Activated CD8-positive, alpha-beta T cell treated with anti-CD3 and anti-CD28 coated beads for 36 hours (primary cell): ENCODE results near the gene SLC25A29. TPM values are rescaled to one million over a fixed set of nuclear protein-coding genes. Genes with fewer than 3 reads are reported as not detected.

Experiments used
- ATAC-seq: fragments of 200-7000 bp; cut with Tn5 transposase; one replicate; pipeline ENCODE4 v1.10.0; 2021; ENCODE audit warnings: mild to moderate bottlenecking, moderate library complexity
- CTCF ChIA-PET: fragments of 350-600 bp; sonication (Branson Sonifier 250); formaldehyde crosslinking; loops from one replicate; lab custom pipeline; 2021; ENCODE audit warnings: antibody characterized with exemption; lab: Charles Lee
- POLR2A ChIA-PET: fragments of 350-600 bp; sonication (Branson Sonifier 250); formaldehyde crosslinking; loops from one replicate; lab custom pipeline; 2021; ENCODE audit warnings: antibody characterized with exemption; lab: Charles Lee
- DNase-seq: peaks from one replicate; pipeline ENCODE4 v3.0.0-alpha.2; 2020
- H3K27ac Mint-ChIP-seq: one replicate; pipeline ENCODE4 v1.8.0; 2021; ENCODE audit warnings: mild to moderate bottlenecking, mixed read lengths
- H3K27me3 Mint-ChIP-seq: one replicate; pipeline ENCODE4 v1.8.0; 2021; ENCODE audit warnings: mixed read lengths
- H3K36me3 Mint-ChIP-seq: one replicate; pipeline ENCODE4 v1.8.0; 2021; ENCODE audit warnings: low read depth, mixed read lengths
- H3K4me1 Mint-ChIP-seq: one replicate; pipeline ENCODE4 v1.8.0; 2021; ENCODE audit warnings: low read depth, mixed read lengths
- H3K4me3 Mint-ChIP-seq: one replicate; pipeline ENCODE4 v1.8.0; 2021; ENCODE audit warnings: mild to moderate bottlenecking, moderate library complexity, mixed read lengths
- H3K9me3 Mint-ChIP-seq: one replicate; pipeline ENCODE4 v1.8.0; 2021; ENCODE audit warnings: mixed read lengths
- CTCF ChIP-seq: fragments of 200-600 bp; IDR thresholded peaks from one replicate; pipeline ENCODE4 v1.8.0; 2022; ENCODE audit warnings: antibody characterized with exemption, mild to moderate bottlenecking
- intact Hi-C: fragments of 100-400 bp; cut with micrococcal nuclease; formaldehyde crosslinking; loops from one replicate; pipeline ENCODE4 v1.10.0; 2022
- total RNA-seq, 2 experiments: library from RNA; stranded (reverse); gene quantifications; one replicate each; pipeline ENCODE4 v1.2.3, GENCODE V29; 2021

Gene SLC25A29
- total RNA-seq, 2 experiments from 2014 or later = 23.6 to 24.7 TPM

GRCh38 chr14:100320157-100320856, 14.1 kb upstream of the SLC25A29 start:
- Mint-ChIP-seq H3K9me3 (no peaks in the 10 kb centered on the region), H3K36me3 (no peaks in the 10 kb centered on the region), H3K27ac (no peak overlapping the region), H3K4me3 (no peak overlapping the region), H3K27me3 (no peaks in the 10 kb centered on the region), H3K4me1 (peaks cover 6% of the 10 kb centered on the region)
- DNase-seq = no peak
- ATAC-seq = no peak
- CTCF ChIA-PET = no interaction called here
- intact Hi-C loops = no loop called here
- no peak for TF ChIP-seq CTCF
- POLR2A ChIA-PET = interaction anchor here (1.5 kb wide), 1 partner anchor 10 kb away, joined by 6 read pairs; no protein-coding TSS in a partner anchor

GRCh38 chr14:100317912-100318808, 11.9 kb upstream of the SLC25A29 start:
- ChIA-PET POLR2A (no interaction called here), CTCF (interaction anchor here (0.8 to 1.7 kb wide), 6 partner anchors 9 to 65 kb away, joined by 3 to 6 read pairs (median 4); no protein-coding TSS in a partner anchor)
- Mint-ChIP-seq H3K4me3 (peak overlapping the region; percentile 52), H3K9me3 (no peaks in the 10 kb centered on the region), H3K36me3 (no peaks in the 10 kb centered on the region), H3K27ac (no peak overlapping the region), H3K4me1 (peaks cover 6% of the 10 kb centered on the region), H3K27me3 (no peaks in the 10 kb centered on the region)
- intact Hi-C loops = no loop called here
- TF ChIP-seq CTCF = peak; percentile 95
- ATAC-seq (peak; percentile 96), DNase-seq (peak; percentile 84)

GRCh38 chr14:100317389-100317788, 11.1 kb upstream of the SLC25A29 start:
- intact Hi-C loops = no loop called here
- Mint-ChIP-seq H3K4me1 (peaks cover 8% of the 10 kb centered on the region), H3K4me3 (peak overlapping the region; percentile 52), H3K9me3 (no peaks in the 10 kb centered on the region), H3K27ac (no peak overlapping the region), H3K36me3 (no peaks in the 10 kb centered on the region), H3K27me3 (no peaks in the 10 kb centered on the region)
- DNase-seq = no peak
- POLR2A ChIA-PET = interaction anchor here (1.5 kb wide), 1 partner anchor 10 kb away, joined by 6 read pairs; no protein-coding TSS in a partner anchor
- no peak for TF ChIP-seq CTCF
- ATAC-seq = no peak
- CTCF ChIA-PET = interaction anchor here (0.8 to 1.7 kb wide), 2 partner anchors 16 to 66 kb away, joined by 3 to 5 read pairs; no protein-coding TSS in a partner anchor

- H3K4me3 Mint-ChIP-seq = no peak overlapping the region
- peaks cover 8% of the 10 kb centered on the region for H3K4me1 Mint-ChIP-seq
- POLR2A ChIA-PET = interaction anchor here (1.0 kb wide), 1 partner anchor 15 kb away, joined by 3 read pairs; no protein-coding TSS in a partner anchor
- DNase-seq (no peak), ATAC-seq (no peak)
- intact Hi-C loops = no loop called here
- peaks cover 1% of the 10 kb centered on the region for H3K27me3 Mint-ChIP-seq
- H3K36me3 Mint-ChIP-seq = no peaks in the 10 kb centered on the region
- H3K9me3 Mint-ChIP-seq = no peaks in the 10 kb centered on the region
- no peak for TF ChIP-seq CTCF
- CTCF ChIA-PET = interaction anchor here (1.0 kb wide), 1 partner anchor 32 kb away, joined by 3 read pairs; no protein-coding TSS in a partner anchor
- H3K27ac Mint-ChIP-seq = no peak overlapping the region
These were observed 8.5 kb upstream of the SLC25A29 start for GRCh38 chr14:100314724-100315123.
